DND-41 (cell line): ENCODE results near the gene COPE.

ENCODE experiments used
- EZH2 ChIP-seq: IDR thresholded peaks from 3 replicates; pipeline ENCODE4 v1.6.1; 2012; ENCODE audit warnings: borderline replicate concordance, low read depth, mild to moderate bottlenecking, moderate library complexity, low read length, inconsistent platforms; ENCODE audit not compliant: severe bottlenecking
- TF ChIP-seq, protein P1 (sequence below): IDR thresholded peaks from 2 replicates; pipeline ENCODE4 v1.5.1; 2012; ENCODE audit warnings: borderline replicate concordance, low read length, moderate library complexity, mild to moderate bottlenecking; ENCODE audit not compliant: poor library complexity, severe bottlenecking; ENCODE audit errors: extremely low read depth

DNA sequence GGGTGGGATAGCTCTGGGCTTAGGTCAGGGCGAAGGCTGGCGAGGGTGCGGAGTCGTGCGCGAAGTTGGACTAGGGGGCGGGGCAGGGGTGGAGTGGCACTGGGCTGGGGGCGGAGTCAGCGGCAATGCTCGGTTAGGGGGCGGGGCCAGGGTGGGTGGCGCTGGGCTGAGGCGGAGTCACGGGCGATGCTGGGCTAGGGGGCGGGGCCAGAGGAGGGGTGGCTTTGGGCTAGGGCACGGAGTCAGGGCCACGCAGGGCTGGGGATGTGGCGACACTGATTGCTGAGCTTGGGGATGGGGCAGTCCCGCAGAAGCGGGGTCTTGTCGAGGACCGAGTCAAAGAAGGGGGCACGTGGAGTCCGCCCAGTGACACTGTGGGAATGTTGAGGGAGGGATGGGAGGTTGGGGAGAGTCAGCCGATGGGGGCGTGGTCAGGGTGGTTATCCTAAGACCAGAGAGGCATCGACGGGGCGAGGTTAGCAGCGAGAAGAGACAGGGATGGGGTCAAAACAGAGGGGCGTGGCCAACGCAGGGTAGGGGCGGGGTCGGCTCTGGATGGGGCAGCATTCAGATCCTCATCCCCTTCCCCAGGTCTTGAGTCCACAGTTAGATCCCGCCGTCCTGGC lies 13.1 kb upstream of the COPE start:
- TF ChIP-seq, protein P1, sequence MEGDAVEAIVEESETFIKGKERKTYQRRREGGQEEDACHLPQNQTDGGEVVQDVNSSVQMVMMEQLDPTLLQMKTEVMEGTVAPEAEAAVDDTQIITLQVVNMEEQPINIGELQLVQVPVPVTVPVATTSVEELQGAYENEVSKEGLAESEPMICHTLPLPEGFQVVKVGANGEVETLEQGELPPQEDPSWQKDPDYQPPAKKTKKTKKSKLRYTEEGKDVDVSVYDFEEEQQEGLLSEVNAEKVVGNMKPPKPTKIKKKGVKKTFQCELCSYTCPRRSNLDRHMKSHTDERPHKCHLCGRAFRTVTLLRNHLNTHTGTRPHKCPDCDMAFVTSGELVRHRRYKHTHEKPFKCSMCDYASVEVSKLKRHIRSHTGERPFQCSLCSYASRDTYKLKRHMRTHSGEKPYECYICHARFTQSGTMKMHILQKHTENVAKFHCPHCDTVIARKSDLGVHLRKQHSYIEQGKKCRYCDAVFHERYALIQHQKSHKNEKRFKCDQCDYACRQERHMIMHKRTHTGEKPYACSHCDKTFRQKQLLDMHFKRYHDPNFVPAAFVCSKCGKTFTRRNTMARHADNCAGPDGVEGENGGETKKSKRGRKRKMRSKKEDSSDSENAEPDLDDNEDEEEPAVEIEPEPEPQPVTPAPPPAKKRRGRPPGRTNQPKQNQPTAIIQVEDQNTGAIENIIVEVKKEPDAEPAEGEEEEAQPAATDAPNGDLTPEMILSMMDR = no peak
- TF ChIP-seq EZH2 = no peak
